H1 (cell line): Measurements from ENCODE around the gene MYO5B. TPM values are rescaled to one million over a fixed set of nuclear protein-coding genes. Genes with fewer than 3 reads are reported as not detected.
A peak's percentile ranks its signal among the peaks of the same experiment; 100 is the strongest.

Experiments
- CTCF ChIA-PET: fragments of 300-600 bp; sonication (Branson Sonifier 250); formaldehyde crosslinking; loops from one replicate; lab custom pipeline; 2021; ENCODE audit not compliant: partially characterized antibody; lab: Charles Lee
- POLR2A ChIA-PET: fragments of 300-600 bp; sonication (Branson Sonifier 250); formaldehyde crosslinking; loops from one replicate; lab custom pipeline; 2021; ENCODE audit warnings: inconsistent platforms; ENCODE audit not compliant: partially characterized antibody; lab: Charles Lee
- DNase-seq, 2 experiments: peaks; one replicate each; pipeline versions ENCODE4 v3.0.0 to v3.0.0-alpha.2; 2010 to 2022; ENCODE audit warnings: low spot score in 2 of 2, low read depth in 1 of 2, mixed read lengths in 1 of 2
- FAIRE-seq: peaks from 2 replicates; lab custom pipeline; 2011; peaks lifted over from hg19 to GRCh38; lab: Jason Lieb, UNC
- H2AFZ ChIP-seq: 2 replicates; pipeline ENCODE4 v1.8.1; 2012; ENCODE audit warnings: low read length, inconsistent platforms
- H2AK5ac ChIP-seq: 2 replicates; pipeline ENCODE4 v1.6.1; 2013; ENCODE audit warnings: low read depth, low read length
- H2BK120ac ChIP-seq: replicated peaks from 2 replicates; pipeline ENCODE3; 2013; ENCODE audit warnings: low read depth, low read length, inconsistent platforms
- H2BK12ac ChIP-seq: 2 replicates; pipeline ENCODE4 v1.6.1; 2013; ENCODE audit warnings: low read depth, low read length
- H2BK15ac ChIP-seq: 2 replicates; pipeline ENCODE4 v1.6.1; 2013; ENCODE audit warnings: low read length
- H2BK20ac ChIP-seq: 2 replicates; pipeline ENCODE4 v1.6.1; 2013; ENCODE audit warnings: low read length
- H2BK5ac ChIP-seq: 2 replicates; pipeline ENCODE4 v1.6.1; 2013; ENCODE audit warnings: low read depth, low read length
- H3K14ac ChIP-seq: 2 replicates; pipeline ENCODE4 v1.6.1; 2013; ENCODE audit warnings: inconsistent platforms; ENCODE audit not compliant: insufficient read length
- H3K18ac ChIP-seq: 2 replicates; pipeline ENCODE4 v1.6.1; 2013; ENCODE audit warnings: low read length; ENCODE audit errors: extremely low read depth
- H3K23ac ChIP-seq: 2 replicates; pipeline ENCODE4 v1.6.1; 2013; ENCODE audit warnings: inconsistent platforms; ENCODE audit not compliant: insufficient read length
- H3K23me2 ChIP-seq: 2 replicates; pipeline ENCODE4 v1.6.1; 2013; ENCODE audit warnings: low read depth, low read length
- H3K27ac ChIP-seq: 2 replicates; pipeline ENCODE4 v1.6.1; 2011; ENCODE audit warnings: low read depth, low read length, inconsistent platforms
- H3K27me3 ChIP-seq, 4 experiments: replicated peaks in 1 of 4; 1 replicate in 1 of 4; 2 replicates in 3 of 4; pipeline versions ENCODE4 v1.6.1 to v1.8.1; 2011 to 2013; ENCODE audit warnings: low read length in 3 of 4, mild to moderate bottlenecking in 3 of 4, inconsistent platforms in 2 of 4, mixed read lengths in 2 of 4, moderate library complexity in 1 of 4; ENCODE audit not compliant: control insufficient read depth in 3 of 4, insufficient read depth in 3 of 4; ENCODE audit errors: extremely low read depth in 1 of 4
- H3K36me3 ChIP-seq, 4 experiments: 2 replicates each; pipeline versions ENCODE4 v1.6.1 to v1.8.1; 2011 to 2013; ENCODE audit warnings: mild to moderate bottlenecking in 4 of 4, low read length in 3 of 4, moderate library complexity in 2 of 4, control low read depth in 1 of 4, inconsistent platforms in 1 of 4; ENCODE audit not compliant: insufficient read depth in 4 of 4, control insufficient read depth in 2 of 4
- H3K4ac ChIP-seq: replicated peaks from 2 replicates; pipeline ENCODE3; 2013; ENCODE audit warnings: low read length, low read depth, mixed read lengths, inconsistent platforms; ENCODE audit not compliant: insufficient read length
- H3K4me1 ChIP-seq, 4 experiments: replicated peaks in 1 of 4; 1 replicate in 1 of 4; 2 replicates in 3 of 4; pipeline versions ENCODE4 v1.6.1 to v1.8.1; 2011 to 2013; ENCODE audit warnings: low read length in 3 of 4, inconsistent platforms in 2 of 4, mixed read lengths in 1 of 4; ENCODE audit not compliant: insufficient read depth in 4 of 4, control insufficient read depth in 3 of 4
- H3K4me2 ChIP-seq, 2 experiments: 2 replicates each; pipeline versions ENCODE4 v1.6.1 to v1.8.1; 2011 to 2013; ENCODE audit warnings: low read depth in 2 of 2, low read length in 2 of 2, control low read depth in 1 of 2, inconsistent platforms in 1 of 2, mild to moderate bottlenecking in 1 of 2; ENCODE audit not compliant: insufficient read depth in 1 of 2
- H3K4me3 ChIP-seq, 4 experiments: fragments of 200-600, 300-600 bp in 1 of 4; sonication (generic), shearing (Covaris generic), sonication (Bioruptor Twin) in 1 of 4; 2 replicates each; pipeline versions ENCODE4 v1.5.1 to v1.8.1; 2011 to 2016; ENCODE audit warnings: low read length in 4 of 4, low read depth in 3 of 4, control low read depth in 2 of 4, inconsistent platforms in 2 of 4, mild to moderate bottlenecking in 2 of 4, mixed read lengths in 1 of 4, moderate library complexity in 1 of 4; ENCODE audit not compliant: insufficient read depth in 2 of 4; ENCODE audit errors: extremely low read depth in 1 of 4
- H3K56ac ChIP-seq: replicated peaks from 2 replicates; pipeline ENCODE3; 2013; ENCODE audit warnings: low read depth, mild to moderate bottlenecking, mixed read lengths, low read length, inconsistent platforms; ENCODE audit not compliant: insufficient read length
- H3K79me1 ChIP-seq: 2 replicates; pipeline ENCODE4 v1.6.1; 2013; ENCODE audit warnings: low read depth, low read length, control low read depth
- H3K79me2 ChIP-seq, 2 experiments: 2 replicates each; pipeline versions ENCODE4 v1.6.1 to v1.8.1; 2012 to 2013; ENCODE audit warnings: low read length in 2 of 2, mild to moderate bottlenecking in 2 of 2, inconsistent platforms in 1 of 2; ENCODE audit not compliant: insufficient read depth in 2 of 2, control insufficient read depth in 1 of 2
- H3K9ac ChIP-seq, 4 experiments: replicated peaks in 1 of 4; 1 replicate in 1 of 4; 2 replicates in 3 of 4; pipeline versions ENCODE4 v1.6.1 to v1.8.1; 2011 to 2013; ENCODE audit warnings: low read depth in 3 of 4, low read length in 3 of 4, control low read depth in 2 of 4, mild to moderate bottlenecking in 2 of 4, moderate library complexity in 2 of 4, inconsistent platforms in 1 of 4; ENCODE audit errors: extremely low read depth in 1 of 4
- H3K9me3 ChIP-seq, 2 experiments: 2 replicates each; pipeline versions ENCODE4 v1.6.1 to v1.8.1; 2012 to 2013; ENCODE audit warnings: mild to moderate bottlenecking in 2 of 2, moderate library complexity in 2 of 2, control low read depth in 1 of 2, inconsistent platforms in 1 of 2, low read depth in 1 of 2, low read length in 1 of 2, mixed read lengths in 1 of 2; ENCODE audit not compliant: insufficient read depth in 2 of 2
- H4K20me1 ChIP-seq, 2 experiments: replicated peaks in 1 of 2; 2 replicates each; pipeline versions ENCODE3 to v1.8.1; 2011 to 2013; ENCODE audit warnings: inconsistent platforms in 2 of 2, low read length in 2 of 2, mild to moderate bottlenecking in 1 of 2; ENCODE audit not compliant: insufficient read depth in 2 of 2, control insufficient read depth in 1 of 2
- H4K5ac ChIP-seq: 2 replicates; pipeline ENCODE4 v1.6.1; 2013; ENCODE audit warnings: low read length, low read depth, mixed read lengths, inconsistent platforms; ENCODE audit not compliant: insufficient read length
- H4K8ac ChIP-seq: 2 replicates; pipeline ENCODE4 v1.8.0; 2013; ENCODE audit warnings: mild to moderate bottlenecking, moderate library complexity, low read length, inconsistent platforms; ENCODE audit not compliant: insufficient read depth; ENCODE audit errors: extremely low read depth
- H4K91ac ChIP-seq: replicated peaks from 2 replicates; pipeline ENCODE3; 2013; ENCODE audit warnings: low read length, mixed read lengths, inconsistent platforms; ENCODE audit not compliant: insufficient read length
- FOSL1 ChIP-seq: IDR thresholded peaks from 2 replicates; pipeline ENCODE4 v1.6.1; 2011; ENCODE audit warnings: mild to moderate bottlenecking, low read depth, low read length, moderate library complexity; ENCODE audit not compliant: insufficient read depth
- RAD21 ChIP-seq, 2 experiments: IDR thresholded peaks in 1 of 2; conservative IDR thresholded peaks in 1 of 2; 2 replicates each; pipeline ENCODE4 v1.6.1; 2011; ENCODE audit warnings: low read depth in 2 of 2, low read length in 2 of 2, improper control_type of control experiment in 1 of 2, inconsistent platforms in 1 of 2, mild to moderate bottlenecking in 1 of 2, moderate library complexity in 1 of 2
- WGBS, 2 experiments: shearing (Covaris generic) in 1 of 2; methylation state at CpG; one replicate each; pipeline versions ENCODE4 v1.1.6 to v1.1.7; 2013 to 2015; ENCODE audit warnings: low lambda C conversion rate in 2 of 2, mixed read lengths in 2 of 2, inconsistent platforms in 1 of 2, low coverage in 1 of 2, missing lambda C conversion rate in 1 of 2; ENCODE audit not compliant: insufficient replicate concordance in 2 of 2, insufficient coverage in 1 of 2, insufficient read length in 1 of 2; ENCODE audit errors: extremely low coverage in 1 of 2, missing lambda C conversion rate in 1 of 2; 5-methylcytosine and 5-hydroxymethylcytosine counted together
- polyA plus RNA-seq, 7 experiments: library from polyadenylated mRNA; depleted of rRNA in 3 of 7; stranded (reverse) in 5 of 7; unstranded in 2 of 7; fragments of >200 nt in 5 of 7; fragments of 200-250 nt in 2 of 7; gene quantifications; 1 replicate in 5 of 7; 2 replicates in 1 of 7; 4 replicates in 1 of 7; pipeline versions ENCODE4 v1.2.1 to v1.2.3, GENCODE V29; 2011 to 2013; ENCODE audit warnings: missing spikeins in 2 of 7, mixed read lengths in 2 of 7
- total RNA-seq: library from RNA; stranded (reverse); fragmentation: NEBNext Ultra II Directional; extraction: Animal tissue kit (Norgen Biotek cat#: 25700); gene quantifications from 2 replicates; pipeline ENCODE4 v1.2.1, GENCODE V29; 2021
- TF ChIP-seq, protein P1 (sequence below), 3 experiments: IDR thresholded peaks; 1 replicate in 2 of 3; 2 replicates in 1 of 3; pipeline versions ENCODE4 v1.5.1 to v1.6.1; 2011; ENCODE audit warnings: low read length in 3 of 3, mild to moderate bottlenecking in 3 of 3, inconsistent platforms in 2 of 3, low read depth in 1 of 3, moderate library complexity in 1 of 3; ENCODE audit not compliant: insufficient read depth in 1 of 3; ENCODE audit errors: control extremely low read depth in 1 of 3

MYO5B gene
- total and polyA plus RNA-seq, 2 of the 8 experiments (the other 6 are each of a cell fraction or from before 2014, with no cell fraction given), result 6.4 to 7.7 TPM

DNA sequence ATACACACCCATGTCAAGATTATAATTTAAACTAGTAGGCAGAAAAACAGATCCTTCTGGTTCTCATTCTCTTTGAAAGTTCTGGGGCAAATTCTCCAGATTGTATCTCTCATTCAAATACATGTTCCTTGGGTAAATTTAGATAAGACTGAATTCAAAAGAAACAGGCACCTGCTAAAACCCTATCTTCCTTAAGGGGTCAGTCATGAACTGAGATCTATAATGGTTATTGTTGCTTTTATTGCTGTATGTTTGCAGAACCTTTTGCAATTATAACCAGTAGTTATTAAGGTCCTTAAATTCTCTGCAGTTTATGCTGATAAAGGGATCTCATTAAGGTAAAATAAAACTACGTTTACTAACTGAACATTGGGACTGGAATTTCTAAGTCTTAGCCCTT, 83.5 kb downstream of the MYO5B start:
- no peaks in the 10 kb centered on the region for H3K79me2 ChIP-seq
- H3K4me2 ChIP-seq, result no peak overlapping the region
- no peak overlapping the region for H2AK5ac ChIP-seq
- TF ChIP-seq, protein P1, sequence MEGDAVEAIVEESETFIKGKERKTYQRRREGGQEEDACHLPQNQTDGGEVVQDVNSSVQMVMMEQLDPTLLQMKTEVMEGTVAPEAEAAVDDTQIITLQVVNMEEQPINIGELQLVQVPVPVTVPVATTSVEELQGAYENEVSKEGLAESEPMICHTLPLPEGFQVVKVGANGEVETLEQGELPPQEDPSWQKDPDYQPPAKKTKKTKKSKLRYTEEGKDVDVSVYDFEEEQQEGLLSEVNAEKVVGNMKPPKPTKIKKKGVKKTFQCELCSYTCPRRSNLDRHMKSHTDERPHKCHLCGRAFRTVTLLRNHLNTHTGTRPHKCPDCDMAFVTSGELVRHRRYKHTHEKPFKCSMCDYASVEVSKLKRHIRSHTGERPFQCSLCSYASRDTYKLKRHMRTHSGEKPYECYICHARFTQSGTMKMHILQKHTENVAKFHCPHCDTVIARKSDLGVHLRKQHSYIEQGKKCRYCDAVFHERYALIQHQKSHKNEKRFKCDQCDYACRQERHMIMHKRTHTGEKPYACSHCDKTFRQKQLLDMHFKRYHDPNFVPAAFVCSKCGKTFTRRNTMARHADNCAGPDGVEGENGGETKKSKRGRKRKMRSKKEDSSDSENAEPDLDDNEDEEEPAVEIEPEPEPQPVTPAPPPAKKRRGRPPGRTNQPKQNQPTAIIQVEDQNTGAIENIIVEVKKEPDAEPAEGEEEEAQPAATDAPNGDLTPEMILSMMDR (IDR thresholded peaks at IDR 0.05; ENCODE audit: control extremely low read depth in 1 of 3, insufficient read depth in 1 of 3, low read depth in 1 of 3, low read length in 3 of 3), result peak in 1 of 3 experiments; percentile 10; a peak in 1 of 4 replicates
- TF ChIP-seq RAD21 (IDR thresholded peaks at IDR 0.05 in 1 of 2, conservative IDR thresholded peaks at IDR 0.05 in 1 of 2; ENCODE audit: low read depth in 2 of 2, low read length in 2 of 2), result peak; percentile 17 to 31
- no peak for TF ChIP-seq FOSL1
- ChIA-PET CTCF (interaction anchor here (0.9 to 1.2 kb wide), 2 partner anchors 19 to 99 kb away, joined by 3 read pairs; no protein-coding TSS in a partner anchor), POLR2A (no interaction called here)
- H3K79me1 ChIP-seq, result no peaks in the 10 kb centered on the region
- DNase-seq (no peak), FAIRE-seq (peak; percentile 36)
- peaks cover 0 to 4% (median 0%) of the 10 kb centered on the region in 4 experiments; a peak in 2 of 7 replicates for H3K4me1 ChIP-seq
- no peak overlapping the region for H3K4me3 ChIP-seq
- H4K5ac ChIP-seq, result no peak overlapping the region
- H3K23ac ChIP-seq, result no peak overlapping the region
- no peaks in the 10 kb centered on the region for H3K27me3 ChIP-seq
- no peak overlapping the region for H3K4ac ChIP-seq
- 83% methylated on average over 1 of the region's 1 CpG; no CpG with 5 or more reads in 1 of the 2 experiments for WGBS, 2 experiments
- no peak overlapping the region for H3K27ac ChIP-seq
- H2BK12ac ChIP-seq, result no peak overlapping the region
- no peak overlapping the region for H3K9ac ChIP-seq
- H4K91ac ChIP-seq, result no peak overlapping the region
- H3K18ac ChIP-seq, result no peak overlapping the region
- no peaks in the 10 kb centered on the region for H3K36me3 ChIP-seq
- no peak overlapping the region for H2BK20ac ChIP-seq
- H4K8ac ChIP-seq, result no peak overlapping the region
- no peak overlapping the region for H2AFZ ChIP-seq
- H3K9me3 ChIP-seq, result no peaks in the 10 kb centered on the region
- H3K23me2 ChIP-seq, result no peaks in the 10 kb centered on the region
- H4K20me1 ChIP-seq, result no peaks in the 10 kb centered on the region
- no peak overlapping the region for H2BK5ac ChIP-seq
- no peak overlapping the region for H3K14ac ChIP-seq
- no peak overlapping the region for H2BK120ac ChIP-seq
- H3K56ac ChIP-seq, result no peak overlapping the region
- no peak overlapping the region for H2BK15ac ChIP-seq
